HEK293 (cell line): ENCODE measurements around the gene XPNPEP1.

Experiments
- GLIS1 ChIP-seq: fragments of 450-650 bp; formaldehyde crosslinking; IDR thresholded peaks from 2 replicates; pipeline ENCODE4 v1.5.1; 2016; ENCODE audit warnings: missing biosample characterization, missing genetic modification characterization
- KLF1 ChIP-seq: fragments of 450-650 bp; formaldehyde crosslinking; IDR thresholded peaks from 2 replicates; pipeline ENCODE4 v1.5.1; 2016; ENCODE audit warnings: missing biosample characterization, missing genetic modification characterization
- KLF17 ChIP-seq: fragments of 450-650 bp; formaldehyde crosslinking; IDR thresholded peaks from 2 replicates; pipeline ENCODE4 v1.5.1; 2016; ENCODE audit warnings: missing biosample characterization, missing genetic modification characterization
- PBX3 ChIP-seq: sonication (generic); formaldehyde crosslinking; IDR thresholded peaks from 2 replicates; pipeline ENCODE4 v1.8.1; 2022; ENCODE audit warnings: mild to moderate bottlenecking, moderate library complexity, missing genetic modification reagents
- PRDM10 ChIP-seq: fragments of 450-650 bp; formaldehyde crosslinking; IDR thresholded peaks from 2 replicates; pipeline ENCODE4 v1.5.1; 2016; ENCODE audit warnings: missing biosample characterization, missing genetic modification characterization
- PRDM2 ChIP-seq: fragments of 450-650 bp; formaldehyde crosslinking; IDR thresholded peaks from 2 replicates; pipeline ENCODE4 v1.5.1; 2016; ENCODE audit warnings: missing biosample characterization, missing genetic modification characterization, borderline replicate concordance
- PRDM6 ChIP-seq: fragments of 450-650 bp; formaldehyde crosslinking; IDR thresholded peaks from 2 replicates; pipeline ENCODE4 v1.5.1; 2017; ENCODE audit warnings: missing biosample characterization, missing genetic modification characterization
- SP2 ChIP-seq: fragments of 450-650 bp; formaldehyde crosslinking; IDR thresholded peaks from 2 replicates; pipeline ENCODE4 v1.5.1; 2016; ENCODE audit warnings: missing biosample characterization, missing genetic modification characterization
- SP3 ChIP-seq: fragments of 450-650 bp; formaldehyde crosslinking; IDR thresholded peaks from 2 replicates; pipeline ENCODE4 v1.5.1; 2016; ENCODE audit warnings: missing biosample characterization, missing genetic modification characterization
- WT1 ChIP-seq: fragments of 450-650 bp; formaldehyde crosslinking; IDR thresholded peaks from 2 replicates; pipeline ENCODE4 v1.5.1; 2016; ENCODE audit warnings: missing biosample characterization, missing genetic modification characterization
- ZBTB20 ChIP-seq: fragments of 450-650 bp; formaldehyde crosslinking; IDR thresholded peaks from 2 replicates; pipeline ENCODE4 v1.5.1; 2016; ENCODE audit warnings: missing biosample characterization, missing genetic modification characterization
- ZBTB21 ChIP-seq: fragments of 450-650 bp; formaldehyde crosslinking; IDR thresholded peaks from 2 replicates; pipeline ENCODE4 v1.5.1; 2017; ENCODE audit warnings: missing biosample characterization, missing genetic modification characterization
- ZIC2 ChIP-seq: fragments of 450-650 bp; formaldehyde crosslinking; IDR thresholded peaks from 2 replicates; pipeline ENCODE4 v1.5.1; 2016; ENCODE audit warnings: missing biosample characterization, missing genetic modification characterization
- ZNF398 ChIP-seq: fragments of 450-650 bp; formaldehyde crosslinking; IDR thresholded peaks from 2 replicates; pipeline ENCODE4 v1.5.1; 2017; ENCODE audit warnings: missing biosample characterization, missing genetic modification characterization
- ZNF558 ChIP-seq: fragments of 450-650 bp; formaldehyde crosslinking; IDR thresholded peaks from 2 replicates; pipeline ENCODE4 v1.5.1; 2016; ENCODE audit warnings: missing biosample characterization, missing genetic modification characterization
- ZNF571 ChIP-seq: fragments of 450-650 bp; formaldehyde crosslinking; IDR thresholded peaks from 2 replicates; pipeline ENCODE4 v1.5.0; 2017; ENCODE audit warnings: missing biosample characterization, missing genetic modification characterization
- ZNF664 ChIP-seq: fragments of 450-650 bp; formaldehyde crosslinking; IDR thresholded peaks from 2 replicates; pipeline ENCODE4 v1.5.1; 2016; ENCODE audit warnings: missing biosample characterization, missing genetic modification characterization
- ZNF76 ChIP-seq: fragments of 450-650 bp; formaldehyde crosslinking; IDR thresholded peaks from 2 replicates; pipeline ENCODE4; 2016; ENCODE audit warnings: low read depth, missing biosample characterization, missing genetic modification characterization, borderline replicate concordance
- ZNF792 ChIP-seq: fragments of 450-650 bp; formaldehyde crosslinking; IDR thresholded peaks from 2 replicates; pipeline ENCODE4 v1.5.1; 2016; ENCODE audit warnings: missing biosample characterization, missing genetic modification characterization
- ZSCAN30 ChIP-seq: fragments of 450-650 bp; IDR thresholded peaks from 2 replicates; pipeline ENCODE4 v1.5.1; 2018; ENCODE audit warnings: missing biosample characterization, mild to moderate bottlenecking, missing genetic modification characterization, moderate library complexity
- ZSCAN4 ChIP-seq: fragments of 450-650 bp; formaldehyde crosslinking; IDR thresholded peaks from 2 replicates; pipeline ENCODE4 v1.5.1; 2017; ENCODE audit warnings: missing biosample characterization, missing genetic modification characterization

XPNPEP1 gene

GRCh38 chr10:109961174-109962001 lies 38.1 kb upstream of the XPNPEP1 start (continued):
- peak; percentile 99 for TF ChIP-seq PRDM6 (tag by site-specific recombination)
- peak; percentile 23; the same call in 1 of the 2 replicates for TF ChIP-seq SP2 (tag by site-specific recombination)
- TF ChIP-seq PBX3, result no peak
- TF ChIP-seq KLF1 (tag by site-specific recombination), result peak; percentile 64
- TF ChIP-seq ZIC2 (tag by site-specific recombination), result peak; percentile 58
- TF ChIP-seq SP3 (tag by site-specific recombination), result 0 out of 2 replicates have a peak, but pooled peaks have one; percentile 42
- TF ChIP-seq PRDM10, result peak; percentile 52; the same call in 1 of the 2 replicates
- peak; percentile 84 for TF ChIP-seq ZSCAN4 (tag by site-specific recombination)
- TF ChIP-seq ZNF792, result 0 out of 2 replicates have a peak, but pooled peaks have one; percentile 46
- 0 out of 2 replicates have a peak, but pooled peaks have one; percentile 25 for TF ChIP-seq ZNF558 (tag by site-specific recombination)
- TF ChIP-seq ZSCAN30 (tag by site-specific recombination), result peak; percentile 71; the same call in 1 of the 2 replicates
- peak; percentile 99 for TF ChIP-seq WT1 (tag by site-specific recombination)
- TF ChIP-seq PRDM2 (tag by site-specific recombination), result no peak
- TF ChIP-seq ZNF76 (tag by site-specific recombination), result peak; percentile 36; the same call in 1 of the 2 replicates
- TF ChIP-seq KLF17 (tag by site-specific recombination), result peak; percentile 85
- peak; percentile 96 for TF ChIP-seq ZBTB21
- no peak for TF ChIP-seq ZBTB20
- no peak for TF ChIP-seq ZNF571 (tag by site-specific recombination)
- peak; percentile 99 for TF ChIP-seq GLIS1 (tag by site-specific recombination)
- TF ChIP-seq ZNF664, result 0 out of 2 replicates have a peak, but pooled peaks have one; percentile 40
- TF ChIP-seq ZNF398, result peak; percentile 90
